ENCODE measurements around the gene BEX3. TPM values are rescaled to one million over a fixed set of nuclear protein-coding genes. Genes with fewer than 3 reads are reported as not detected.

The BEX3 gene
- total and polyA plus RNA-seq, 2 experiments from 2014 or later = 427 to 714 TPM

DNA sequence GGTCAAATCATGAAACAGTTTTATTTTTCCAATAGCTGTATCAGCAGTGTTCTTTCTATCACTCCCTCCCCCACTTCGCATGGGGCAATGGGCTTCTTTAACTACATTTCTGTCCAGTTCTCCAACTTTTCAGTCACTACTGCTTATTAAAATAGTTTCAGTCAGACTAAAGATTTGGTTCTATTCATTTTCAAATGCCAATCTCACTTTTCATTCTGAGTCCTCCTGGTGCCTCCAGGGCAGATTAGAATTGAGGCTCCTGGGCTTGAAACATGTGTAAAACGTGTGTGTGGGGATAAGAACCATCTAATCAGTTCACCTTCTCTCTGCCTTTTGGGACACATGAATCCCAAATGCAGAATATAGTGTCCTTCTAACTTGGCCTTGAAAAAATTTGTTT is 3.5 kb upstream of the BEX3 start:
- Histone ChIP-seq H3K27me3 (ENCODE audit: insufficient read depth) (no peaks in the 10 kb centered on the region), H3K36me3 (ENCODE audit: insufficient read depth) (peaks cover 3% of the 10 kb centered on the region; the same call in 1 of the 2 replicates), H3K9me2 (ENCODE audit: insufficient read depth) (no peaks in the 10 kb centered on the region), H3K27ac (ENCODE audit: low read depth) (no peak overlapping the region), H3F3A (replicated peaks; ENCODE audit: low read depth) (no peaks in the 10 kb centered on the region), H3K4me2 (no peak overlapping the region), H4K20me1 (replicated peaks; ENCODE audit: insufficient read depth) (no peaks in the 10 kb centered on the region), H3K4me3 (no peak overlapping the region), H3K79me2 (replicated peaks; ENCODE audit: insufficient read depth) (peaks cover 8% of the 10 kb centered on the region), H2AFZ (no peak overlapping the region), H3K4me1 (ENCODE audit: insufficient read depth) (peaks cover 18% of the 10 kb centered on the region)
- TF ChIP-seq NANOG (IDR thresholded peaks at IDR 0.05; ENCODE audit: borderline replicate concordance) = no peak
- no peak overlapping the region for H3K4me3 Mint-ChIP-seq
- DNase-seq (ENCODE audit: low spot score) (no peak), ATAC-seq (no peak)
- H3K4me1 Mint-ChIP-seq = peaks cover 16% of the 10 kb centered on the region
- H3K36me3 Mint-ChIP-seq (ENCODE audit: low read depth) = peaks cover 9% of the 10 kb centered on the region
- H3K9me3 Mint-ChIP-seq = no peaks in the 10 kb centered on the region; the same call in 2 of the 3 replicates
- peaks cover 2% of the 10 kb centered on the region for H3K27me3 Mint-ChIP-seq (ENCODE audit: insufficient read depth, low read depth, poor library complexity)
- H3K27ac Mint-ChIP-seq = no peak overlapping the region

- DNase-seq (ENCODE audit: low spot score) (no peak), ATAC-seq (no peak)
- H3K36me3 Mint-ChIP-seq (ENCODE audit: low read depth) = peaks cover 16% of the 10 kb centered on the region
- Histone ChIP-seq H3K9me2 (ENCODE audit: insufficient read depth) (no peaks in the 10 kb centered on the region), H2AFZ (no peak overlapping the region), H3K27ac (ENCODE audit: low read depth) (no peak overlapping the region), H4K20me1 (replicated peaks; ENCODE audit: insufficient read depth) (no peaks in the 10 kb centered on the region), H3K4me3 (no peak overlapping the region), H3K4me2 (no peak overlapping the region), H3F3A (replicated peaks; ENCODE audit: low read depth) (no peaks in the 10 kb centered on the region), H3K36me3 (ENCODE audit: insufficient read depth) (peaks cover 3% of the 10 kb centered on the region; the same call in 1 of the 2 replicates), H3K79me2 (replicated peaks; ENCODE audit: insufficient read depth) (peaks cover 10% of the 10 kb centered on the region), H3K27me3 (ENCODE audit: insufficient read depth) (no peaks in the 10 kb centered on the region), H3K4me1 (ENCODE audit: insufficient read depth) (peaks cover 13% of the 10 kb centered on the region)
- H3K4me3 Mint-ChIP-seq = no peak overlapping the region
- TF ChIP-seq CREB1 (CRISPR knock-in tag; IDR thresholded peaks at IDR 0.05; ENCODE audit: low read depth) (no peak), ZNF114 (CRISPR knock-in tag; IDR thresholded peaks at IDR 0.05) (no peak), JUNB (IDR thresholded peaks at IDR 0.05; ENCODE audit: unreplicated experiment) (no peak)
- no peaks in the 10 kb centered on the region; the same call in 2 of the 3 replicates for H3K9me3 Mint-ChIP-seq
- peaks cover 11% of the 10 kb centered on the region for H3K4me1 Mint-ChIP-seq
- H3K27ac Mint-ChIP-seq = no peak overlapping the region
- H3K27me3 Mint-ChIP-seq (ENCODE audit: insufficient read depth, low read depth, poor library complexity) = peaks cover 2% of the 10 kb centered on the region
Observed at GRCh38 chrX:103373581-103373980, 2.8 kb upstream of the BEX3 start.

DNA sequence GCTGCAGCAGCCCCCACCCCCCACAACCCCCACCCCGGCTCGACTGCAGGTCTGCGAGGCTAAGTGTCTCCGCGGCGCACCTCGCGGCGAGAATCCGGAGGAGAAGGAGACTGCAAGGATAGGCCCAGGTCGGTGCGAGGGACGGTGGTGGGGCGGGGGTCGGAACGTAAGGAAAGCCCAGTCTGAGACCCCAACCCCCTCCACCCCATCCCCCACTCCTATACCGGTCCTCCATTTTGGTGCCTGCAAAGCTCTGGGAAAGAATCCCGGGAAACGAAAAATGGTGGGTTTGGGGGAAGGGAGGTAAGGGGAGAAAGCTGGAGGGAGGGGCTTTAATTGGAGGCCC is 614 bp downstream of the BEX3 start:
- ATAC-seq (peak; percentile 71), DNase-seq (ENCODE audit: low spot score) (peak; percentile 72)
- Mint-ChIP-seq H3K27ac (peak overlapping the region; percentile 96), H3K4me1 (peaks cover 10% of the 10 kb centered on the region), H3K4me3 (peak overlapping the region; percentile 86), H3K9me3 (no peaks in the 10 kb centered on the region; the same call in 2 of the 3 replicates), H3K36me3 (ENCODE audit: low read depth) (peaks cover 33% of the 10 kb centered on the region), H3K27me3 (ENCODE audit: insufficient read depth, low read depth, poor library complexity) (peaks cover 2% of the 10 kb centered on the region)
- Histone ChIP-seq H2AFZ (no peak overlapping the region), H3K9me2 (ENCODE audit: insufficient read depth) (no peaks in the 10 kb centered on the region), H3K36me3 (ENCODE audit: insufficient read depth) (peaks cover 7% of the 10 kb centered on the region; the same call in 1 of the 2 replicates), H3K4me1 (ENCODE audit: insufficient read depth) (peaks cover 10% of the 10 kb centered on the region), H3K4me2 (peak overlapping the region; percentile 81), H3K27ac (ENCODE audit: low read depth) (peak overlapping the region; percentile 94), H3F3A (replicated peaks; ENCODE audit: low read depth) (no peaks in the 10 kb centered on the region), H3K79me2 (replicated peaks; ENCODE audit: insufficient read depth) (peaks cover 10% of the 10 kb centered on the region), H3K4me3 (peak overlapping the region; percentile 58), H4K20me1 (replicated peaks; ENCODE audit: insufficient read depth) (no peaks in the 10 kb centered on the region), H3K27me3 (ENCODE audit: insufficient read depth) (no peaks in the 10 kb centered on the region)
- TF ChIP-seq JUNB (IDR thresholded peaks at IDR 0.05; ENCODE audit: unreplicated experiment) (no peak), EZH2phosphoT487 (IDR thresholded peaks at IDR 0.05; ENCODE audit: unreplicated experiment) (no peak), CREB1 (CRISPR knock-in tag; IDR thresholded peaks at IDR 0.05; ENCODE audit: low read depth) (no peak), NANOG (IDR thresholded peaks at IDR 0.05; ENCODE audit: borderline replicate concordance) (no peak), EZH2 (IDR thresholded peaks at IDR 0.05; ENCODE audit: low read depth, unreplicated experiment) (no peak), ETS1 (IDR thresholded peaks at IDR 0.05) (no peak), CTCF (conservative IDR thresholded peaks at IDR 0.05; ENCODE audit: low read depth in 2 of 2) (no peak), ZNF331 (CRISPR knock-in tag; IDR thresholded peaks at IDR 0.05; ENCODE audit: low read depth) (no peak), POLR2AphosphoS5 (IDR thresholded peaks at IDR 0.05; ENCODE audit: low read depth) (no peak)
- TF ChIP-seq, protein P1, sequence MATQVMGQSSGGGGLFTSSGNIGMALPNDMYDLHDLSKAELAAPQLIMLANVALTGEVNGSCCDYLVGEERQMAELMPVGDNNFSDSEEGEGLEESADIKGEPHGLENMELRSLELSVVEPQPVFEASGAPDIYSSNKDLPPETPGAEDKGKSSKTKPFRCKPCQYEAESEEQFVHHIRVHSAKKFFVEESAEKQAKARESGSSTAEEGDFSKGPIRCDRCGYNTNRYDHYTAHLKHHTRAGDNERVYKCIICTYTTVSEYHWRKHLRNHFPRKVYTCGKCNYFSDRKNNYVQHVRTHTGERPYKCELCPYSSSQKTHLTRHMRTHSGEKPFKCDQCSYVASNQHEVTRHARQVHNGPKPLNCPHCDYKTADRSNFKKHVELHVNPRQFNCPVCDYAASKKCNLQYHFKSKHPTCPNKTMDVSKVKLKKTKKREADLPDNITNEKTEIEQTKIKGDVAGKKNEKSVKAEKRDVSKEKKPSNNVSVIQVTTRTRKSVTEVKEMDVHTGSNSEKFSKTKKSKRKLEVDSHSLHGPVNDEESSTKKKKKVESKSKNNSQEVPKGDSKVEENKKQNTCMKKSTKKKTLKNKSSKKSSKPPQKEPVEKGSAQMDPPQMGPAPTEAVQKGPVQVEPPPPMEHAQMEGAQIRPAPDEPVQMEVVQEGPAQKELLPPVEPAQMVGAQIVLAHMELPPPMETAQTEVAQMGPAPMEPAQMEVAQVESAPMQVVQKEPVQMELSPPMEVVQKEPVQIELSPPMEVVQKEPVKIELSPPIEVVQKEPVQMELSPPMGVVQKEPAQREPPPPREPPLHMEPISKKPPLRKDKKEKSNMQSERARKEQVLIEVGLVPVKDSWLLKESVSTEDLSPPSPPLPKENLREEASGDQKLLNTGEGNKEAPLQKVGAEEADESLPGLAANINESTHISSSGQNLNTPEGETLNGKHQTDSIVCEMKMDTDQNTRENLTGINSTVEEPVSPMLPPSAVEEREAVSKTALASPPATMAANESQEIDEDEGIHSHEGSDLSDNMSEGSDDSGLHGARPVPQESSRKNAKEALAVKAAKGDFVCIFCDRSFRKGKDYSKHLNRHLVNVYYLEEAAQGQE (IDR thresholded peaks at IDR 0.05; ENCODE audit: unreplicated experiment) = no peak

Data from GM23338 (cell line).